H9 (cell line): Measurements from ENCODE around the gene GRB10. TPM values are rescaled to one million over a fixed set of nuclear protein-coding genes. Genes with fewer than 3 reads are reported as not detected.

Experiments
- DNase-seq: peaks from one replicate; pipeline ENCODE4 v3.0.0-alpha.2; 2017
- H2AFZ ChIP-seq: one replicate; pipeline ENCODE4 v1.6.1; 2013; ENCODE audit warnings: mild to moderate bottlenecking, low read length, control low read depth, moderate library complexity
- H2AK5ac ChIP-seq: 2 replicates; pipeline ENCODE4 v1.6.1; 2013; ENCODE audit warnings: low read length, control low read depth, mixed read lengths; ENCODE audit not compliant: insufficient read length
- H2BK120ac ChIP-seq: one replicate; pipeline ENCODE4 v1.6.1; 2013; ENCODE audit warnings: low read depth, mild to moderate bottlenecking, low read length, control low read depth, inconsistent platforms; ENCODE audit not compliant: poor library complexity, severe bottlenecking
- H2BK12ac ChIP-seq: 2 replicates; pipeline ENCODE4 v1.6.1; 2013; ENCODE audit warnings: low read length, control low read depth, mixed read lengths, low read depth; ENCODE audit not compliant: insufficient read length
- H2BK15ac ChIP-seq: 2 replicates; pipeline ENCODE4 v1.6.1; 2013; ENCODE audit warnings: low read depth, low read length, control low read depth
- H2BK20ac ChIP-seq: one replicate; pipeline ENCODE4 v1.6.1; 2013; ENCODE audit warnings: low read depth, mild to moderate bottlenecking, low read length, control low read depth, inconsistent platforms; ENCODE audit not compliant: poor library complexity, severe bottlenecking
- H2BK5ac ChIP-seq: 2 replicates; pipeline ENCODE4 v1.6.1; 2013; ENCODE audit warnings: low read length, control low read depth, mixed read lengths; ENCODE audit not compliant: insufficient read length
- H3K14ac ChIP-seq: 2 replicates; pipeline ENCODE4 v1.6.1; 2013; ENCODE audit warnings: low read length, control low read depth; ENCODE audit not compliant: insufficient read depth
- H3K18ac ChIP-seq: 2 replicates; pipeline ENCODE4 v1.6.1; 2013; ENCODE audit warnings: low read depth, mild to moderate bottlenecking, mixed read lengths, low read length, control low read depth; ENCODE audit not compliant: insufficient read length
- H3K23ac ChIP-seq: 2 replicates; pipeline ENCODE4 v1.6.1; 2013; ENCODE audit warnings: low read length, control low read depth, mixed read lengths, low read depth; ENCODE audit not compliant: insufficient read length
- H3K23me2 ChIP-seq: 2 replicates; pipeline ENCODE4 v1.6.1; 2013; ENCODE audit warnings: low read depth, mild to moderate bottlenecking, mixed read lengths, low read length, control low read depth; ENCODE audit not compliant: insufficient read length, poor library complexity, severe bottlenecking
- H3K27ac ChIP-seq: 2 replicates; pipeline ENCODE4 v1.5.1; 2013; ENCODE audit warnings: low read length, control low read depth, mixed read lengths, low read depth; ENCODE audit not compliant: insufficient read length
- H3K27me3 ChIP-seq: 2 replicates; pipeline ENCODE4 v1.6.1; 2013; ENCODE audit warnings: low read length, control low read depth, inconsistent platforms; ENCODE audit not compliant: insufficient read depth
- H3K4ac ChIP-seq: 2 replicates; pipeline ENCODE4 v1.6.1; 2013; ENCODE audit warnings: low read depth, mild to moderate bottlenecking, control low read depth, inconsistent platforms, low read length, moderate library complexity
- H3K4me1 ChIP-seq: 2 replicates; pipeline ENCODE4 v1.6.1; 2013; ENCODE audit warnings: low read length, control low read depth, inconsistent platforms; ENCODE audit not compliant: insufficient read depth
- H3K4me2 ChIP-seq: 2 replicates; pipeline ENCODE4 v1.6.1; 2013; ENCODE audit warnings: low read length, control low read depth, mixed read lengths; ENCODE audit not compliant: insufficient read length, insufficient read depth
- H3K56ac ChIP-seq: 2 replicates; pipeline ENCODE4 v1.6.1; 2013; ENCODE audit warnings: low read depth, mild to moderate bottlenecking, mixed read lengths, low read length, control low read depth; ENCODE audit not compliant: insufficient read length
- H3K79me1 ChIP-seq: 2 replicates; pipeline ENCODE4 v1.6.1; 2013; ENCODE audit warnings: low read depth, mild to moderate bottlenecking, moderate library complexity, low read length, control low read depth, inconsistent platforms; ENCODE audit not compliant: insufficient read depth, poor library complexity, severe bottlenecking
- H3K79me2 ChIP-seq: 2 replicates; pipeline ENCODE4 v1.6.1; 2013; ENCODE audit warnings: low read length, control low read depth, inconsistent platforms; ENCODE audit not compliant: insufficient read depth
- H3K9ac ChIP-seq: 2 replicates; pipeline ENCODE4 v1.6.1; 2013; ENCODE audit warnings: low read length, control low read depth, mixed read lengths; ENCODE audit not compliant: insufficient read length; ENCODE audit errors: extremely low read depth
- H3K9me3 ChIP-seq: one replicate; pipeline ENCODE4 v1.6.1; 2013; ENCODE audit warnings: low read depth, low read length, inconsistent platforms; ENCODE audit not compliant: control insufficient read depth
- H3T11ph ChIP-seq: one replicate; pipeline ENCODE4 v1.6.1; 2013; ENCODE audit warnings: mild to moderate bottlenecking, low read length, control low read depth, inconsistent platforms
- H4K20me1 ChIP-seq: one replicate; pipeline ENCODE4 v1.6.1; 2013; ENCODE audit not compliant: control insufficient read depth, insufficient read length, insufficient read depth
- H4K5ac ChIP-seq: 2 replicates; pipeline ENCODE4 v1.6.1; 2013; ENCODE audit warnings: low read depth, mild to moderate bottlenecking, mixed read lengths, low read length, control low read depth; ENCODE audit not compliant: insufficient read length
- H4K8ac ChIP-seq: replicated peaks from 2 replicates; pipeline ENCODE4 v1.6.1; 2013; ENCODE audit warnings: low read length, control low read depth, mixed read lengths, low read depth; ENCODE audit not compliant: insufficient read length
- H4K91ac ChIP-seq: 2 replicates; pipeline ENCODE4 v1.6.1; 2013; ENCODE audit warnings: low read depth, mild to moderate bottlenecking, moderate library complexity, mixed read lengths, low read length, control low read depth; ENCODE audit not compliant: insufficient read length
- H3K27ac Mint-ChIP-seq, 3 experiments: 2 replicates in 2 of 3; 3 replicates in 1 of 3; pipeline ENCODE4 v1.8.0; 2020 to 2021; ENCODE audit warnings: mixed read lengths in 3 of 3, mild to moderate bottlenecking in 1 of 3, moderate library complexity in 1 of 3
- H3K27me3 Mint-ChIP-seq: 2 replicates; pipeline ENCODE4 v1.8.0; 2021; ENCODE audit warnings: low read depth, mild to moderate bottlenecking, moderate library complexity, mixed read lengths
- H3K36me3 Mint-ChIP-seq, 3 experiments: 2 replicates in 2 of 3; 3 replicates in 1 of 3; pipeline ENCODE4 v1.8.0; 2020 to 2021; ENCODE audit warnings: low read depth in 3 of 3, mixed read lengths in 3 of 3; ENCODE audit not compliant: insufficient read depth in 1 of 3
- H3K4me1 Mint-ChIP-seq, 2 experiments: 2 replicates each; pipeline ENCODE4 v1.8.0; 2020; ENCODE audit warnings: mixed read lengths in 2 of 2
- H3K4me3 Mint-ChIP-seq, 2 experiments: 2 replicates in 1 of 2; 3 replicates in 1 of 2; pipeline ENCODE4 v1.8.0; 2020 to 2021; ENCODE audit warnings: mild to moderate bottlenecking in 2 of 2, mixed read lengths in 2 of 2, moderate library complexity in 1 of 2
- H3K9me3 Mint-ChIP-seq, 2 experiments: 2 replicates in 1 of 2; 3 replicates in 1 of 2; pipeline ENCODE4 v1.8.0; 2020; ENCODE audit warnings: mild to moderate bottlenecking in 2 of 2, mixed read lengths in 2 of 2, moderate library complexity in 1 of 2
- CTCF ChIP-seq: fragments of 200-600 bp; sonication (generic); conservative IDR thresholded peaks from 3 replicates; pipeline ENCODE4 v1.8.0; 2021; ENCODE audit warnings: antibody characterized with exemption, mild to moderate bottlenecking
- WGBS: extraction: QIAGEN DNeasy Blood & Tissue Kit; methylation state at CpG from one replicate; pipeline ENCODE4 v1.1.7; 2013; ENCODE audit warnings: missing lambda C conversion rate, low lambda C conversion rate, mixed read lengths; ENCODE audit not compliant: insufficient read length; ENCODE audit errors: extremely low coverage; 5-methylcytosine and 5-hydroxymethylcytosine counted together
- total RNA-seq: library from RNA; stranded (reverse); gene quantifications from 2 replicates; pipeline ENCODE4 v1.2.1, GENCODE V29; 2021

Gene GRB10
- total RNA-seq, 1 experiment from 2014 or later, result 108 TPM

DNA sequence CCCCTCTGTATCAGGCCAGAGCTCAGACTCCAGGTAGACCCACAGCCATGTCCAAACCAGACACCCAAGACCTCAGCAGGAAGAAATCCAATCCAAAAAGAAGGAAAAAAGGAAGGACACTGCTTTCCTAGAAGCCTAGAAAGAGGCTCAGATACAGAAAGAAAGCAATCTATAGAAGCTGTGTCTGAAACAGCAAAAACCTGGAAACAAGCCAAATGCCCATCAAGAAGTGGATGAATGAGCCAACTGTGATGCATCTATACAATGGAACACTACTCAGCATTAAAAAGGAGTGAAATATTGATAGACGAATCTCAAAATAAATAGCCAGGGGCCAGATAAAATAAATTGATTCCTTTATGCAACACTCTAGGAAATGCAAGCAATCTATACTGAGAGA lies 31.6 kb downstream of the GRB10 start:
- Histone ChIP-seq H3K79me1 (no peaks in the 10 kb centered on the region), H3K14ac (no peak overlapping the region), H3K9me3 (no peaks in the 10 kb centered on the region), H3K23me2 (no peaks in the 10 kb centered on the region), H3K27me3 (no peaks in the 10 kb centered on the region), H2AK5ac (no peak overlapping the region), H3K4me1 (peaks cover 2% of the 10 kb centered on the region), H3K27ac (no peak overlapping the region), H3K79me2 (peaks cover 14% of the 10 kb centered on the region; the same call in 1 of the 2 replicates), H4K8ac (no peak overlapping the region), H3K9ac (no peak overlapping the region), H2AFZ (no peak overlapping the region), H3T11ph (no peak overlapping the region), H3K4ac (no peak overlapping the region), H3K23ac (no peak overlapping the region), H4K20me1 (no peaks in the 10 kb centered on the region), H3K56ac (no peak overlapping the region), H2BK5ac (no peak overlapping the region), H4K91ac (no peak overlapping the region), H2BK12ac (no peak overlapping the region), H2BK120ac (no peak overlapping the region), H2BK20ac (no peak overlapping the region), H3K4me2 (no peak overlapping the region), H4K5ac (no peak overlapping the region), H3K18ac (no peak overlapping the region), H2BK15ac (no peak overlapping the region)
- Mint-ChIP-seq H3K27me3 (no peaks in the 10 kb centered on the region), H3K4me3 (no peak overlapping the region), H3K36me3 (peaks cover 19 to 37% (median 19%) of the 10 kb centered on the region in 3 experiments; a peak in 6 of 7 replicates), H3K27ac (no peak overlapping the region; a peak in 1 of 7 replicates), H3K9me3 (no peaks in the 10 kb centered on the region), H3K4me1 (peaks cover 38 to 57% of the 10 kb centered on the region in 2 experiments)
- no peak for DNase-seq
- no peak for TF ChIP-seq CTCF
- no CpG with 5 or more reads among the region's 1 CpG for WGBS
